Stimulated activated memory B cell treated with anti-CD40 and anti-IgM and Interleukin-4, amounts not matched to agents 10 μg/mL and 1 μg/mL and 100 μg/mL, for 72 hours (primary cell): ENCODE results near the gene TTC31.
"Not testable (repeated sequence)": the region's sequence is repeated elsewhere in the genome, so short reads cannot be mapped to it uniquely, and the experiment has no call there.

ENCODE experiments used
- ATAC-seq: fragments of 150-1000 bp; cut with Tn5 transposase; 2 replicates; pipeline ENCODE4 v1.10.0; 2021
- H3K27ac Mint-ChIP-seq: one replicate; pipeline ENCODE4 v1.8.0; 2022; ENCODE audit warnings: mild to moderate bottlenecking, mixed read lengths
- H3K27me3 Mint-ChIP-seq: one replicate; pipeline ENCODE4 v1.8.0; 2022; ENCODE audit warnings: mixed read lengths
- H3K36me3 Mint-ChIP-seq: one replicate; pipeline ENCODE4 v1.8.0; 2022; ENCODE audit warnings: mixed read lengths
- H3K4me1 Mint-ChIP-seq: one replicate; pipeline ENCODE4 v1.8.0; 2022; ENCODE audit warnings: mixed read lengths
- H3K4me3 Mint-ChIP-seq: one replicate; pipeline ENCODE4 v1.8.0; 2022; ENCODE audit warnings: mild to moderate bottlenecking, moderate library complexity, mixed read lengths
- H3K9me3 Mint-ChIP-seq: one replicate; pipeline ENCODE4 v1.8.0; 2022; ENCODE audit warnings: mixed read lengths

The TTC31 gene

GRCh38 chr2:74447230-74447999 lies 35.5 kb upstream of the TTC31 start:
- no peak for ATAC-seq
- H3K27ac Mint-ChIP-seq = no peak overlapping the region
- no peaks in the 10 kb centered on the region for H3K9me3 Mint-ChIP-seq
- peaks cover under 1% of the 10 kb centered on the region for H3K4me1 Mint-ChIP-seq
- no peak overlapping the region for H3K4me3 Mint-ChIP-seq
- no peaks in the 10 kb centered on the region for H3K36me3 Mint-ChIP-seq
- H3K27me3 Mint-ChIP-seq = peaks cover 10% of the 10 kb centered on the region

DNA sequence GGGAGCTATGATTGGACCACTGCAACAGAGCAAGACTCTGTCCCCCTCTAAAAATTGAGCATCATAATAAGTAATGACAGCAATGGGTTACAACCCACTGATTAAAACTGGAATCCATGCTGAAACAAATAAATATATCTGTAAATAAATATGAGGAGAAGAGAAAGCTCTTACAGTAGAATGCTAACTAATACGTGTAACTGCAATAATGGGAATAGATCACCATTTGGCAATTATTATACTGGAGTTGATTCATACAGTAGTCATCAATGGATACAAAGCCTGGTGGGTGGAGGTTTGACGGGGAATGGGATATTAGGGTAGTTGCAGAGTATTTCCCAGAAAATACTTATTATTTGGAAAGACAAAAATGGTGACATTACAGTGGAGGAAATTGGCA lies 34.1 kb upstream of the TTC31 start:
- Mint-ChIP-seq H3K4me3 (no peak overlapping the region), H3K27me3 (peaks cover 6% of the 10 kb centered on the region), H3K36me3 (no peaks in the 10 kb centered on the region), H3K4me1 (peaks cover 6% of the 10 kb centered on the region), H3K27ac (no peak overlapping the region), H3K9me3 (no peaks in the 10 kb centered on the region)
- ATAC-seq = no peak

GRCh38 chr2:74450570-74451190 lies 32.2 kb upstream of the TTC31 start:
- Mint-ChIP-seq H3K4me3 (no peak overlapping the region), H3K27me3 (peaks cover under 1% of the 10 kb centered on the region), H3K4me1 (peaks cover 21% of the 10 kb centered on the region), H3K27ac (no peak overlapping the region), H3K36me3 (peaks cover 7% of the 10 kb centered on the region), H3K9me3 (no peaks in the 10 kb centered on the region)
- no peak for ATAC-seq

DNA sequence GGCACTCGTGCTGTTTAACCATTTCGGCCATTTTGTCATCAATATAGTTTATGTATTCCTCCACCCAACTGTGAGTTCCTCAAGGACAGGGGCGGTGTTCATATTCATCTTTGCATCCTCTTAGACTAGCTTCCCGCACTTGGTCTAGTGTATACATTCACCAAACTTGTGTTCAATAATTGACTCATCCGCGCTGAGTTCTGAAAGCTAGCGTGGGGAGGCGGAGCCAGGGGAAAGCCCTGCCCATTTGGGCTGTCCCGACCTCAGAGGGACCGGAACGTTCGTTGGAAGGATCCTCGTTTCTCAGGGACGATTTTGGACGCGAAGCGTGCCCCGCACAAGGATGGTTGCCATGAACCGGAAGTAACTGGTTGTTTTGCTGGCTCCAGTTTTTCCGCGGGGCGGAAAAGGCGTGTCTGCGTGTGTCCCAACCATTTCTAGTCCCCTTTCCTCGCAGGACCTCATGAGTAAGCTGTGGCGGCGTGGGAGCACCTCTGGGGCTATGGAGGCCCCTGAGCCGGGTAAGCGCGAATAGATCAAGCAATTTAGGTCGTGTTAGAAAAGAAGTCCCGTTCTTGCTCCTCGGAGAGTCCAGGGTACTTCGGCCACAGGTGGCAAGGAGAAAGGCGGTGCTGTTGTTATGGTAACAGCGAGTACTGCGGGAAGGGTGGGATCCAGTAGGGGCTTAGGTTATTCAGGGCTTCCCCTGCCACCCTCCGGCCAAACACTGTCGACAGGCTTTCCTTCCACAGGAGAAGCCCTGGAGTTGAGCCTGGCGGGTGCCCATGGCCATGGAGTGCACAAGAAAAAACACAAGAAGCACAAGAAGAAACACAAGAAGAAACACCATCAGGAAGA lies 28.0 kb upstream of the TTC31 start, which contains the start of gene INO80B:
Gene INO80B (plus strand): TSS at position 434 of the 858 bp plus-strand sequence. CDS start 30 bp downstream, at position 464.
- H3K36me3 Mint-ChIP-seq = peaks cover 17% of the 10 kb centered on the region
- peak within 1 kb of the TSS; percentile 91 for H3K4me3 Mint-ChIP-seq
- H3K4me1 Mint-ChIP-seq = peaks cover 53% of the 10 kb centered on the region
- H3K27me3 Mint-ChIP-seq = no peaks in the 10 kb centered on the region
- ATAC-seq = peak; percentile 64
- H3K9me3 Mint-ChIP-seq = no peaks in the 10 kb centered on the region
- H3K27ac Mint-ChIP-seq = peak within 1 kb of the TSS; percentile 96

- Mint-ChIP-seq H3K27me3 (no peaks in the 10 kb centered on the region), H3K27ac (peak overlapping the region; percentile 96), H3K9me3 (no peaks in the 10 kb centered on the region), H3K4me1 (peaks cover 62% of the 10 kb centered on the region), H3K4me3 (peak overlapping the region; percentile 91), H3K36me3 (peaks cover 32% of the 10 kb centered on the region)
- no peak for ATAC-seq
Observed at GRCh38 chr2:74457129-74457548, 25.7 kb upstream of the TTC31 start.

- ATAC-seq = peak; percentile 76
- Mint-ChIP-seq H3K36me3 (peaks cover 37% of the 10 kb centered on the region), H3K4me1 (peaks cover 63% of the 10 kb centered on the region), H3K27me3 (no peaks in the 10 kb centered on the region), H3K4me3 (peak overlapping the region; percentile 91), H3K9me3 (no peaks in the 10 kb centered on the region), H3K27ac (peak overlapping the region; percentile 96)
Observed at GRCh38 chr2:74457549-74458131, 25.2 kb upstream of the TTC31 start.

DNA sequence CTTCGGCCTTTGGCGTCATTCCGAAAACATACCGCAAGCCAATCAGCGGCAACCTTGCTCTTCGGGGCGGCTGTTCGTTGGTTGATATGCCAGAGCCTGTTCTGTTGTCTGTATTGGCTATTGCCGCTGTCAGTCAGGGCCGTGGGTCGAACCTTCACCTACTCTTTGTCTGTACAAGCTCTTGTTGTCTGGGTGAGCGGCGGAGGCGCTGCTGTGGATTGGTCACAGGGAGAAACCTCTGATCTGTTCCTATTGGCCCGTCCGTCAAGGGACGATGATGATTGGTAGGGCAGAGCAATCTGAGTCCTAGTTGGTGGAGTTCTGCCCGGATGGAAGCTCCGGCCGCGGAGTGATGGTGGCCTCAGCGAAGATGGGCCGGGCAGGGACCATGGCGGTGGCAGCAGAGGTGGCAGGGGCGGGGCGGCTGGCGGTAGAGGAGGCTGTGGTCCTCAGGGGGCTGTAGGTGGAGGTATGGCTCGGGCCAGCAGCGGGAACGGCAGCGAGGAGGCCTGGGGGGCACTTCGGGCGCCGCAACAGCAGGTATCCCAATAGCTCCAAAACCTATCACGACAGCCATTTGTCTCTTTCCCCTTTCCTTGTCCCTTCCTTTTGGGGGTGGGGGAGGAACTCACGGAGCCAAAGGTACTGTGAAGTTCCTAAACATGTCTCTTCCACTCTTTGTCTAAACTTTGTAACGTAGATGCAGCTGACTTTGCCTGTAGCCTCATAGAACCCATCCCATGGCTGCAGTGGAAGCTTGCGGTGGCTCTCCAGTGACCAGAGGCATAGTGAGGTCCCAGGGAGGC lies 24.5 kb upstream of the TTC31 start, which contains the start of gene WBP1:
Gene WBP1 (plus strand): TSS at position 307 of the 806 bp plus-strand sequence. CDS start 165 bp downstream, at position 472.
- H3K36me3 Mint-ChIP-seq = peaks cover 44% of the 10 kb centered on the region
- peak within 1 kb of the TSS; percentile 91 for H3K4me3 Mint-ChIP-seq
- H3K4me1 Mint-ChIP-seq = peaks cover 64% of the 10 kb centered on the region
- peak; percentile 95 for ATAC-seq
- H3K27ac Mint-ChIP-seq = peak within 1 kb of the TSS; percentile 96
- H3K27me3 Mint-ChIP-seq = no peaks in the 10 kb centered on the region
- no peaks in the 10 kb centered on the region for H3K9me3 Mint-ChIP-seq

DNA sequence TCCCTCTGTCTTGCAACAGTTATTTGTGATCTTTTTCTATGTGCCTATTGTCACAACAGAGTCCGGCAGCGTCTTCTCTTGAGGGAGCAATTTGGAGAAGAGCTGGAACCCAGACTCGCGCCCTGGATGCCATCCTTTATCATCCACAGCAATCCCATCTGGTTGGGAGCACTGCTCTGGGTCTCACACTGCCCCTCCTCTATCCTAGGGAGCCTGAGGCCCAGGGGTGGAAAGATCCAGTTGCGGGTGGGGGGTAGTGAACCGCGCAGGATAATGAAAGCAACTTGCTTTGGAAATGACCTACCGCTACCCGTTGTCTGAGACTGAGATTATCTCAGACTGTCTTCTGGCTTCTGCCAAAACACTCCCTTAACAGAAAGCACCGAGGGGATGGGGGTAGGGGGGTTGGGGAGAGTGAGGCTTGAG lies 23.9 kb upstream of the TTC31 start:
- H3K9me3 Mint-ChIP-seq = no peaks in the 10 kb centered on the region
- peak overlapping the region; percentile 96 for H3K27ac Mint-ChIP-seq
- peak overlapping the region; percentile 91 for H3K4me3 Mint-ChIP-seq
- H3K4me1 Mint-ChIP-seq = peaks cover 66% of the 10 kb centered on the region
- H3K27me3 Mint-ChIP-seq = no peaks in the 10 kb centered on the region
- peaks cover 44% of the 10 kb centered on the region for H3K36me3 Mint-ChIP-seq
- ATAC-seq = no peak

DNA sequence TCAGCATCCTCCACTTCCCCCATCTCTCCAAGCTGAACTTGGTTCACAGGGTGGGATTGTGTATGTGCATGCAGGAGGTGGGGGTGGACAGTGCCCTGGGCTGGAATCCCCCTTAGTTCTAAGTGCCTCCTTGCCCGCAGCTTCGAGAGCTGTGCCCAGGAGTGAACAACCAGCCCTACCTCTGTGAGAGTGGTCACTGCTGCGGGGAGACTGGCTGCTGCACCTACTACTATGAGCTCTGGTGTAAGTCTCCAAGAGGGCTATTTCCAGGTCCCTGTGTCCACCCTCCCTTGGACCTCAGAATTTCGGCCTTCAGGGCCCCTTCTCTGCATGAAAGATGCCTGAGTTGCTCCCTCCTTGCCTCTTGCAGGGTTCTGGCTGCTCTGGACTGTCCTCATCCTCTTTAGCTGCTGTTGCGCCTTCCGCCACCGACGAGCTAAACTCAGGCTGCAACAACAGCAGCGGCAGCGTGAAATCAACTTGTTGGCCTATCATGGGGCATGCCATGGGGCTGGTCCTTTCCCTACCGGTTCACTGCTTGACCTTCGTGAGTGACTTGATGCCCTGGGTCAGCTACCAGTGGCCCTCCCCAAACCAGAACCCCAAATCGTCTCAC lies 23.3 kb upstream of the TTC31 start:
- peaks cover 62% of the 10 kb centered on the region for H3K4me1 Mint-ChIP-seq
- H3K27ac Mint-ChIP-seq = peak overlapping the region; percentile 96
- not testable (repeated sequence) for H3K27me3 Mint-ChIP-seq, H3K9me3 Mint-ChIP-seq, ATAC-seq
- H3K4me3 Mint-ChIP-seq = peak overlapping the region; percentile 74
- H3K36me3 Mint-ChIP-seq = peaks cover 44% of the 10 kb centered on the region

- not testable (repeated sequence) for H3K9me3 Mint-ChIP-seq, ATAC-seq, H3K27me3 Mint-ChIP-seq
- H3K27ac Mint-ChIP-seq = peak overlapping the region; percentile 96
- peaks cover 42% of the 10 kb centered on the region for H3K36me3 Mint-ChIP-seq
- peaks cover 56% of the 10 kb centered on the region for H3K4me1 Mint-ChIP-seq
- peak overlapping the region; percentile 74 for H3K4me3 Mint-ChIP-seq
Observed at GRCh38 chr2:74460187-74460586, 22.7 kb upstream of the TTC31 start.

DNA sequence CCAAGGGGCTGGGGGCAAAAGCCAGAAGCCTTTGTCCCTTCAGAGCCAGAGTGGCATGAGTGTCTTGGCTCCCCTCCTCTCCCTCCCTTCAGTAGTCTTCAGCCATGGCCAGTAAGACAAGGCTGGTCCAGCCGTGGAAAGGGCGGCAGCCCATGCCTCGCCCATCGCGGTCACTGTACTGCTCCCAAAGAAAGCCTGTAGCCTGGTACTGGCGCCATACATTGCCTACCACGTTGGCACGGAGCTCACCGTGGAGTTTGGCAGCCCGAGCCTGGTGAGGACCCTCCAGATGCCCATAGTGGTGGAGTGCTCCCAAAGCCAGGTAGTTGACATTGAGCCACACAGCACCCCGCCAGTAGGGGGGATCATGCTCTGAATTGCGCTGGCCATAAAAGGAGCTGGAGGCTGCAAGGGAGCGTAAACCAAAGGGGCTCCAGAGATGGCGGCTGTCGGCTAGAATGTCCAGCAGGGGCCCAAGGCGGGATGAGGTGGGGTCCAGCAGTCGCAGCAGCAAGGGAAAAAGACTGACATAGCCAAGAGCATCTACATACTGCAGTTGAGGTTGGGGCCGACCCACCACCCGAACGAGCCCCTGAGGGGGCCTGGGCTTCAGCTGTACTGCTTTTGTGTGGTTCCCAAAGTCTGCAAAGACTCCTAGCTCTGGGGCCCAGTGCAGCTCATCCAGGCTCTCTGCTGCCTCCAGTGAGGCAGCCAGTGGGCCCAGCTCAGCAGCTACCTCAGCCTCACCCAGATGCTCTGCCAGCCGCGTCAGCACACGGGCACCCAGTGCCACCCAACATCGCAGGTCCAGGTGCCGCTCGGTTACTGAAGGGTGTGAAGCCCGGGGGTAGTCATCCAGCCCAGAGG lies 21.5 kb upstream of the TTC31 start:
- Mint-ChIP-seq H3K36me3 (peaks cover 30% of the 10 kb centered on the region), H3K4me1 (peaks cover 50% of the 10 kb centered on the region), H3K4me3 (no peak overlapping the region), H3K27me3 (no peaks in the 10 kb centered on the region), H3K27ac (no peak overlapping the region), H3K9me3 (no peaks in the 10 kb centered on the region)
- ATAC-seq = no peak

DNA sequence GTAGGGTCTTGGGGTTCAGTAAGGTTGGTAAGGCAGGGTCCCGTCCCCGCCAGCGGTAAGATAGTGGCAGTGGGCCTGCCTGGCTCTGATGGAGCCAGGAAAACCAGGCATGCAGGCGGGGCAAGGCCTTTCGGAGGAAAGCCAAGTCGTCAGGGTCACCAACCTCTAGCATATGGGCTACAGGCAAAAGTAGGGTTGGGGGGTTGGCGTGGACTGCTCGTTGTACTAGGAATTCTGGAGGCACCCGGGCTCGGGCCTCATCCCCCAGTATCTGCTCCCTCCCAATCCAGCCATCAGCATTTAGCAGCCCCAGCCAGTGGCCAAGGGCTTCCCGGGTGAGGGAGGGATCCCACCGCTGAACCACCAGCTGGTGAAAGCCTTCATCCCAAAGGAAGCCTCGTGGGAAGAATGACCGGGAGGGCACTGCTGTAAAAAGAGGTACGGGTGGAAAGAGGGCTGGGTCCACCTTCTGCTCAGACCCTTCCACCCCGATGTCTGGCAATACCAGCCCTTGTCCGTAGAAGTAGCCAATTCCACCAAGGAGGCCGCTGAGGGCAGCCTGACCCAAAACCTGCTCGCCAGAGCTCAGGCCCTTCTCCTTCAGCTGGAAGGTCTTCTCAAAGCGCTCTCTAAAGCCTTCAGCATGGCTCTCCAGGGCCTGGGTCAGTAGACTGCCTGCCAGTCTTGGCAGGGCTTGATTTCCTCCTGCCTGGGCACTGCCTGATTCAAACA lies 20.7 kb upstream of the TTC31 start:
- Mint-ChIP-seq H3K27me3 (no peaks in the 10 kb centered on the region), H3K9me3 (no peaks in the 10 kb centered on the region), H3K4me3 (no peak overlapping the region), H3K27ac (peak overlapping the region; percentile 14), H3K4me1 (peaks cover 42% of the 10 kb centered on the region), H3K36me3 (peaks cover 28% of the 10 kb centered on the region)
- no peak for ATAC-seq

DNA sequence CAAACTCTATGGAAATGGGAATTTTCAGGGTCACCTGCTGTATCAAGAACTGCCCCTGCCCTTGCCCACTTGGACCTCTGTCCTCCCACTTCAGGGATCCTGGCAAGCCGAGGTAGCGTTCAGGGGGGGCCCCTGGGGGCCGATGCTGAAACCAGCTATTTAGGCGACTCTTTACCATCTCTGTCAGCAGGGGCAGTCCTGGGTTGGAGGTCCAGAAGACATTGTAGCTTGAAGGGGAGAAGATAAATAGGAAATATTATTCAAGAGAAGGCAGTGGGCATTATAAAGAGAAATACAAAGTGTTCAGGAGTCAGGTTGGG lies 20.1 kb upstream of the TTC31 start:
- H3K27ac Mint-ChIP-seq = peak overlapping the region; percentile 14
- H3K27me3 Mint-ChIP-seq = no peaks in the 10 kb centered on the region

More for the DNA sequence above, 20.1 kb upstream of the TTC31 start:
- no peak for ATAC-seq
- Mint-ChIP-seq H3K4me3 (no peak overlapping the region), H3K9me3 (no peaks in the 10 kb centered on the region), H3K36me3 (peaks cover 28% of the 10 kb centered on the region), H3K4me1 (peaks cover 40% of the 10 kb centered on the region)
